ENCODE results near the gene PPFIBP1.

DNA sequence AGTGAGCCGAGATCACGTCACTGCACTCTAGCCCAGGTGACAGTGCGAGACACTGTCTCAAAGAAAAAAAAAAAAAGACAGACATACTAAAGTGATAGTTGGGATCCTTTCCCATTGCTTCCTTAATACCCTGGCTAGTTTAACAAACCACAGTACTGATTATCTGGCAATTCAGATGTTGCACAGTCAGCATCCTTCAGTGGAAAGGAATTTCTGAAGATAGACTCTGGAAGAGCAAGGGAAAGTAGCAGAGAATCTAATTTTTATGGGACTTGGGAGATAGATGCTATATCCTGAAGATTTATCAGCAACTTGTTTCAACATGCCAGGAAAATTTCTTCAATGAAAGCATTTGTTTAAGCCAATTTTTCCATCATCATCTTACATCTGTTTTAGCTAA, 6.5 kb upstream of the PPFIBP1 start:
- TF ChIP-seq TAF1 (IDR thresholded peaks at IDR 0.05; ENCODE audit: borderline replicate concordance, low read depth, low read length) (no peak), POLR2AphosphoS5 (IDR thresholded peaks at IDR 0.05; ENCODE audit: low read depth, low read length) (no peak)

All from GM12892 (cell line).